DMS 273 (cell line): ENCODE results near the gene PPP1R16B.

Source experiments
- DNase-seq: peaks from one replicate; lab custom pipeline; 2025; ENCODE audit not compliant: unreplicated experiment; lab: John Stamatoyannopoulos, UW

The PPP1R16B gene

GRCh38 chr20:38825901-38826625 lies 20.6 kb downstream of the PPP1R16B start:
- peak; percentile 91 for DNase-seq

- no peak for DNase-seq
Observed at GRCh38 chr20:38827770-38828281, 22.3 kb downstream of the PPP1R16B start.

DNA sequence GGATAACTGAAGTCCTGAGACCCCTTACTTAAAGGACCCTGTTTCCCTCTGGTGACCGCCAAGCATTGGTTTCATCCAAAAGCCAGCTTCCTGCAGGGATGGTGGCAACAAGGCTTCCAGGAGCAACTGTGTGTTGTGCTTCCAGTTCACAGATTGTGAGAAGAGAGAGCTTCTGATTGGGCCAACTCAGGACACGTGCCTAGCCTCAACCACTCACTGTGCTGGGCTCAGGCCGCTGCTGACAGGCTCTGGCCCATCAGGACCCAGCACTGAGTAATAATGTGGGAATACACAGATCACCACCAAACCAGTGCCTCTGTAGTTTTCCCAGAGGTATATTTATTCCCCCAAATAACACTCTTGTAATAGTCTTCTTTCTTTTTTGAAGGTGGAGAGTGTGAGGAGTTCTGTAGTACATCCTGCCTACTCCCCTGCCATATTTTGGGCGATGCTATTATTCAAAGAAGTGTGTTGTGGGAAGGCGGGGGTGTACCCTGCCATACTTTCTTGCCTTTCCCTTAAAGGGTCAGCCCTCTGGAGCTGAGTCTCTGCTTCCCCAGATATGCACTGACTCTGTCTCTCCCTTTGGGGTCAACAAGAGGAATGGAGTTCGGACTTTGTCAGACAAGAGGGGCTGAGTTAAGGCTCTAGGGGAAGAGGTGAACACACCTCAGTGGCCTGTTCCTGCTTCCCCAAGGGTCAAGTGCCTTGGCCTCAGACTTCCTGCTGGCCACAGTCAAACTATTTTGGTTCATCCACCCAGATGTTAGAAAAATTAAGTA lies 23.2 kb downstream of the PPP1R16B start:
- DNase-seq = no peak

GRCh38 chr20:38829296-38829875 lies 23.9 kb downstream of the PPP1R16B start:
- no peak for DNase-seq

- DNase-seq = no peak
Observed at GRCh38 chr20:38830356-38830755, 24.9 kb downstream of the PPP1R16B start.

- no peak for DNase-seq
Observed at GRCh38 chr20:38831049-38831691, 25.7 kb downstream of the PPP1R16B start.

DNA sequence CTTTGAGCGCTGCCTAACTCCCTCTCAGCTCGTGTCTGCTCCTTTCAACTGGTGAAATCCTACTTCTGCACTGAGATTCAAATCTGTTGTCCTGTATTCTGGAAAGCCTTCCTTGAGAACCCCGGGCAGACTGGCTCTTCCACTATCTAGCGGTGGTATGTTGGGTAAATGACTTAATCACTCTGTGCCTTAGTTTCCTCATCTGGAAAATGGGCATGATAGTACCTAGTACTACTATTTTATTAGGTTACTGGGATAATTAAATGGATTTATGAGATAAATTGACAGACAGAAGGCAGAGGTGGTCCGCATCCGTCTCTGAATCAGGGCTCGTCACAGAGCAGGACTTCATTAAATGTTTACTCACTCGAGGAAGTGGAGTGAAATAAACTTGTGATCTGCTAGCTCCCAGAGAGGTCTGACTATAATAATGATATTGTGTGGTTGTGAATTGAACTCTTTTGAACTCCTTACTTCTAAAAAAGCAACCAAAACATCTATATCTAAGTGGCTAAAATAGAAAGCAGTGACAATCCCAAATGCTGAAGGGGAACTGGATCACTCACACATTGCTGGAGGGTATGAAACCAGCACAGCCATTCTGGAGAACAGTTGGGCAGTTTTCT lies 26.6 kb downstream of the PPP1R16B start:
- DNase-seq = no peak

- DNase-seq = no peak
Observed at GRCh38 chr20:38833154-38833856, 27.8 kb downstream of the PPP1R16B start.

- no peak for DNase-seq
Observed at GRCh38 chr20:38833857-38834164, 28.3 kb downstream of the PPP1R16B start.

GRCh38 chr20:38834868-38835267 lies 29.4 kb downstream of the PPP1R16B start:
- DNase-seq = no peak

DNA sequence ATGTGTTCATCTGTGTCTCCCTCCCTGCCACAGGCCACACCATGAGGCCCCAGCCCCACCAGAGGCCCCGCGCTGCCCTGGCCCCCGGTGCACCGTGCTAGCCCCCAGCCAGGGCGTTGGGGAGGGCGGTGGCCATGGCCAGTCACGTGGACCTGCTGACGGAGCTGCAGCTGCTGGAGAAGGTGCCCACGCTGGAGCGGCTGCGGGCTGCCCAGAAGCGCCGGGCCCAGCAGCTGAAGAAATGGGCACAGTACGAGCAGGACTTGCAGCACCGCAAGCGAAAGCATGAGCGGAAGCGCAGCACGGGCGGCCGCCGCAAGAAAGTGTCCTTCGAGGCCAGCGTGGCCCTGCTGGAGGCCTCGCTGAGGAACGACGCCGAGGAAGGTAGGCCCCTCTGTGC lies 30.3 kb downstream of the PPP1R16B start:
- no peak for DNase-seq

- no peak for DNase-seq
Observed at GRCh38 chr20:38836991-38837390, 31.5 kb downstream of the PPP1R16B start.

GRCh38 chr20:38838326-38838725 lies 32.8 kb downstream of the PPP1R16B start:
- DNase-seq = no peak

DNA sequence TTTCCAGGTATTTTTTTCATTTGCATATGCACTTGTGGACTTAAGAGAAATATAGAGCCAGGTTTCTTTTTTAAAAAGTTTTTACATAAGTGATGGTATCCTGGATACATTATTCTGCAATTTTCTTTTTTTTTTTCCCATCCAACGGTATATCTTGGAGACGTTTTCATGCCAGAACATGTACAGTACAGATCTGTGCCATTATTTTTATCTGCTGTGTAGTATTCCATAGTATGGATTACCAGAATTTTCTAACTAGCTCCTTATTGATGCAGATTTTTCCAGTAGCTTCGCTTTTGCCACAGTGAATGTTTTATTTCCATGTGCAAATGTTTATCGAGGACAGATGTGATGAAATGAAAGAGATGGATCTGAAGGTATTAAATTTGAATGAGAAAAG lies 34.1 kb downstream of the PPP1R16B start:
- DNase-seq = no peak

- DNase-seq = no peak
Observed at GRCh38 chr20:38840053-38840893, 34.8 kb downstream of the PPP1R16B start.

GRCh38 chr20:38840894-38841470 lies 35.5 kb downstream of the PPP1R16B start:
- no peak for DNase-seq

DNA sequence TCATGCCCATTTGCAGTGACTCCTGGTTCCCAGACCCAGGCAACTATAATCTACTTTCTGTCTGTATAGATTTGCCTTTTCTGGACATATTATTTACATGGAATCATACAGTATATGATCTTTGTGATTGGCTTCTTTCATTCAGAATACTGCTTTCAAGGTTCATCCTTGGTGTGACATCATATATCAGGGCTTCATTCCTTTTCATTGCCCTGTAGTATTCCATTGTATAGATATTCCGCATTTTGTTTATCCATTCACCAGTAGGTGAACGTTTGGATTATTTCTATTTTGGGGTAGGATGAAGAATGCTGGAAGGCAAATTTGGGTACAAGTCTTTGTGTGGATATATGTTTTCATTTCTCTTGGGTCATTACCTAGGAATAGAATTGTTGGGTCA lies 36.1 kb downstream of the PPP1R16B start:
- DNase-seq = no peak

- no peak for DNase-seq
Observed at GRCh38 chr20:38842026-38842425, 36.5 kb downstream of the PPP1R16B start.

DNA sequence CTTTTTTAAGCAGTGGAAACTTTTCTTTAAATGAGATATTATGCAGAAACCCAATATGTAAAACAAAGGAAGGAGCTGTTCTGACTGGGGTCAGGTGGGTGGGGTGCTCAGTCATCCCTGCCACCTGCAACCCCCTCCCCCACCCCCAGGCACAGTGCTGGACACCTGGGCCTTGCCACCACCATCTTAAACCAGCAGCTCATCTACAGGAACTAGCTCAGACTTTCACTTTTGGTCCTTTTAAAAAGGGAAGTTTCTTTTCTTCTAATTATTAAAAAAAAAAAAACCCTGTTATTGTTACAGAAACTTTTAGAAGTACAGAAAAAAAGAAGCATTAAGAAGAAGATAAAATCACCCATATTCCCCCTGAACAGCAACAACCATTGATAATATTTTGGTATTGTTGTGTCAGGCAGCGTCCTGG lies 37.1 kb downstream of the PPP1R16B start:
- no peak for DNase-seq
